HG02588 (cell line): Measurements from ENCODE around the gene TPST1.

ENCODE experiments used
- ATAC-seq: cut with Tn5 transposase; IDR thresholded peaks from one replicate; pipeline ENCODE4 v1.9.1; 2021; ENCODE audit warnings: mild to moderate bottlenecking, moderate library complexity; ENCODE audit not compliant: unreplicated experiment

Gene TPST1

DNA sequence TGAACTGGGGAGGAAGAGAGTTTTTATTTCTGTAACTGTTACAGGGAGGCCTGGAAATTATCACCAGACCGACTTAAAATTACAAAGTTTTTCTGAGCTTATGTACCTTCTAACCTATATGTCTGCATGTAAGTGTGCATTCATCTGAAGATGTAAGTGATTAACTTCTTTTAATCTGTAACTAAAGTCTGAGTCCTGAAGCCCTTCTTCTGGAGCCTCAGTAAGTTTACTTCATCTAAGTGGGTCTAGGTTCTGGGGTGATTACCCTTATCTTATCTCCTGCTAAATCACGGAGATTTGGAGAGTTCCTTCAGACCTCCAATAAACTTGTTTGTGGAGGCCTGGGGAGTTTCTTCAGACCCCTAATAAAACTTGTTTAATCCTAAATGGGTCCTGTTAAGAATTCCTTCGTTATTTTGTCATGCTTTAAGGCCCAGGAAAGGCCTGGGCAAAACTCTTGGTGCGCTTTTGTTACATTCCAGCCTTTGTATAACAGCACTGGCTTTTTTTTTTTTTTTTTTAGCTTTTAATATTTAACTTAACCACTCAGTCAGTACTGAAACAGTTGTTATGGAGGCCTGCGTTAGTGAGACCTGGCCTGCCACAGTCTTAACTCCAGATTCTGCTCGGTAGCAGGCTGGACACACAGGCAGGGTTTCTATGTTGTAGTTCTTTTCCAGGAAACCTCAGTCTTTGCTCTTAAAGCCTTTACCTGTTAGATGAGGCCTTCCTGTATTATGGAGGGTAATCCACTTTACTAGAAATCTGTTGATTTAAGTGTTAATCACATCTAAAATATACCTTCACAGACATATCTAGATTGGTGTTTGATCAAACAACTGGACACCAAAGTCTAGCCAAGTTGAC lies 33.0 kb downstream of the TPST1 start:
- ATAC-seq, result no peak

DNA sequence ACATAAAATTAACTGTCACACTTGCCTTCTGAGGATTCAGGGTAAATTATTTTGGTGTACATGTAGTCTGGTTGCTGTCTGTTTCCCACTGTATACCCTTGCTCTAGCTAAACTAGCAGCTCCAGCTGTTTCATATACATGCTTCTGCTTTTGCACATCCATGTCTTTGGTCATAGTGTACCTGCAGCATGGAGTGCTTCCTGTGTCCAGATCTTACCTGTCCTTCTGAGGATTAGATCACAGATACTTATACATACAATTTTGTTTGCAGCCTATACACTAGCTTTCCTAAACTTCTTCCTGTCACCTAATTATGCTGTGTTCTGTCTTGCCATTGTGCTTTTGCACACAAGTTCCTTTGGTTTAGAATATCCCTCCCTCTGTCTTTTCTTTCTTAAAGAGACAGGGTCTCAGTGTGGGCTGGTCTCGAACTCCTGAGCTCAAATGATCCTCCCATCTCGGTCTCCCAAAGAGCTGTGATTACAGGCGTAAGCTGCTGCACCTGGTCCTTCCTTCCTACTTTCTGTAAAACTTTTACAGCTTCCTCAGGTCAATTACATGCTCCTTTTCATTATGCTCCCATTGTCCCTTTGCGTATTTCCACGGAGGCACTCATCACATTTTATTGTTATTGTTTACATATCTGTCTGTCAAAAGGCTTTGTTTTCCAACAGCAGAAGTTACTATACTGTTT lies 33.8 kb downstream of the TPST1 start:
- ATAC-seq, result no peak

DNA sequence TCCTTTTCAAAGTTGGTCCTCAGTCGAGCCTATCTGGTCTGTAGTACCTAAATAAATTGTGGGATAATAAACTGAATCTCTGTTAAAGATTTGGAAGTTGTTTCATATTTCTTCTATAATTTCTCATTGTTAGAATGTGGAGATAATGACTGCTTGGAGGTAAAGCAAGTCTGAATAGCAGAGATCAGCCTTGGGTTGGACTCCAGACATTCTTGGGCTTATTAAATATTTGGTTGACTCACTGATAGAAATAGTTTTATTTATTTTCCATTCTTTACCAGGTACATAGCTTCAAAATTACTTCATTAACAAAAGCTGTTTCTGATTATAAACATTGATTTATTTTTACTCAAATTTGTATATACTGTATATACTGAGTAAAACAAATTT lies 34.3 kb downstream of the TPST1 start:
- no peak for ATAC-seq

DNA sequence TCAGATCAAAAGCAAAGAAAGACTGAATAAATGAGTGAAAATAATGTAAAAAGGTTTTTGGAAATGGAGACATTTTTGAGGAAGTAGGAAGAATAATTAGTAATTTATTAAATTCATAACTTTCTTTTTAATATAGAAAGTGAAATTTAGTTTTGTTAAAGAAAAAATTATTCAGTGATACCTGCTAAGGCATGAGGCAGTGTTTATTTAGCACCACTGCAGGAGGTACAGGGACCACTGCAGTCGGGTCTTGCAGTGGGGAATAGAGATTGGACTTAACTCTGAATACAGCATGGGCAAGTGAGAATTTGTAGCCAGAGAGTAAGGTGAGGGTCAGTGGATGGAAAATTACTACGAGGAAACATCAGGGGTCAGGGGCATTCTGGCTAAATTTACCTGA lies 39.9 kb downstream of the TPST1 start:
- ATAC-seq, result no peak

DNA sequence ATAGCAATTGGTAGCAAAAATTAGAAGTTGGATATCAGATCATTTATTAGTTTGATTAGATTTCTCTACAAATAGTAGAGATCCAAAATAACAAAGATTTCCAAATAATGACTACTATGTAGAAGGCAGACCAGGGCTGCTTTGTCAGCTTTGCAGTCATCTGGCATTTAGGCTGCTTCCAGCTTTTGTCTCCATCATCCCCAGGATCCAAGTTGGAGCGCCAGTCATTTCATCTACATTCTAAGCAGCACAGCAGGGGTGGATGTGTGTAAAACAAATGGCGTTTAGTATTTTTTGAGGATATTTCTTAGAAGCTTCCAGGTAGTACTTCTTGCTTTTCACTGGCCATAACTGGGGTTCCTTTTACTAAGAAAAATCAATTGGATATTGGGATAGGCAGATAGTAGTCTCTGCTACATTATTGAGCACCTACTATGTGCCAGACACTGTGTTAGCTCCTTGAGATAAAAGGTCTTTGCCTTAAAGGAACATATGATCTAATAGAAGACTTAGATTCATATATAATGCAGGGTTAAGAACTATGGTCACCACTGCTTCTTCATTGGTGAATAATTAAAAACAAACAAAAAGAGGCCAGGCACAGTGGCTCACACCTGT lies 41.5 kb downstream of the TPST1 start:
- no peak for ATAC-seq

DNA sequence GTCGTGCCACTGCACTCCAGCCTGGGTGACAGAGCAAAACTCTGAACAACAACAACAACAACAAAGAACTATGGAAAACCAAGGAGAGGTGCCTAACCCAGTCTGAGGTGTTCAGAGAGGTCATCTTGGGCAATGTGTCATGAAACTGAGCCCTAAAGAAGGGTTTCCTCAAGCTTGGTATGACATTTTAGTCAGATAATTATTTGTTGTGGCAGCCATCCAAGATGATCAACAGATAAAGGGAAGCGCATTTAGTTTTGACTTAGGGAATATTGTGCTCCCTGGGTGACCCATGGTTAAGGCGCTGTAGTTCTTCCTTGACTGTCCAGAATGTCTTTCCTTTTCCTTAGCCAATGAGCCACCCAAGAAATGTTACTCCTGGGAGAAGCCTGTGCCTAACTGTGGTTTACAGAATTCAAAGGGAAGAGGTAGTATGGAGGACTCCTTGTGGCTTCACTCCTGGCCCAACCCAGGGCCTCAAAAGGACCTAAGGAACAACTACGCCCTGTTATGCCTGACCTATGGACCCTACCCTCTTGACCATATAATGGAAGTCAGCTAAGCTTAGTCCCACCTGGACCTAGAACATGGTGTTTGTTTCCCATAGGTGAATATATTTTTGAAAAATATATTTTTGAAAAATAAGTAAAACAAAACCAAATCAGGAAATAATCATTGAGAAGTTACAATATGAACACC lies 42.4 kb downstream of the TPST1 start:
- no peak for ATAC-seq

DNA sequence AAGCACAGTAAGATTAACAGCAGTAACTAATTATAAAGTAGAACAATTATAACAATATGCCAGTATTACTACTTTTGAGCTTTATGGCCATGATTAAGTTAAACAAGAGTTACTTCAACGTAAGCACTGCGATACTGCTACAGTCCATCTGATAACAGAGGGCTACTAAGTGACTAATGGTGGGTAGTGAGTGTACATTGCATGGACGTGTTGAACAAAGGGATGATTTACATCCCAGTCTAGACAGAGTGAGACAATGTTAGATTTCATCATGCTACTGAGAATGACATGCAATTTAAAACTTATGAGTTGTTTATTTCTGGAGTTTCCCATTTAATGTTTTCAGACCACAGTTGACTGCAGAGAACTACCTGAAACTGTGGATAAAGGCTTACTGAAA lies 45.6 kb downstream of the TPST1 start:
- ATAC-seq, result no peak

DNA sequence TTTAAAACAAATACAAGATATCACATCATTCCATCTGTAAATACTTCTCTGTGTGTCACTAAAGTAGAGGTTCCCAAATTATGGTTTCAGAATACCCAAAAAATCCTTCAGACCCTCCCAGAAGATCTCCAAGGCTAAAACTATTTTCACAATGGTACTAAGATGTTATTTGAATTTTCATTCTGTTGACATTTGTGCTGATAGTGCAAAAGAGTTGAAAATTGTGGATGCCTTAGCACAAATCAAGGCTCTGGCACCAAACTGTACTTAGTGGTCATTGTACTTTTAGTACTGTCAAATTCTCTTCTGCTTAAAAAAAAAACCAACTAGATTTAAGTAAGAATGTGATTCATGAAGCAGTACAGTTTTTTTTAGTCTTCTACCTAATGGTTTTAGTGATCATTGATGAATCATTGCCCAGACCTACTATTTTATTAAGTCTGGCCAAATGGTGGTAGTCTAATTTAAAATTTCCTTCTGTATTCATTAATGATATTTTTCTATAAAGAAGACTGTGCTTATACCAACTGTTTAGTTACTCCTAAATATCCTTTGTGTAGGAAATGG lies 50.5 kb downstream of the TPST1 start:
- ATAC-seq, result no peak

DNA sequence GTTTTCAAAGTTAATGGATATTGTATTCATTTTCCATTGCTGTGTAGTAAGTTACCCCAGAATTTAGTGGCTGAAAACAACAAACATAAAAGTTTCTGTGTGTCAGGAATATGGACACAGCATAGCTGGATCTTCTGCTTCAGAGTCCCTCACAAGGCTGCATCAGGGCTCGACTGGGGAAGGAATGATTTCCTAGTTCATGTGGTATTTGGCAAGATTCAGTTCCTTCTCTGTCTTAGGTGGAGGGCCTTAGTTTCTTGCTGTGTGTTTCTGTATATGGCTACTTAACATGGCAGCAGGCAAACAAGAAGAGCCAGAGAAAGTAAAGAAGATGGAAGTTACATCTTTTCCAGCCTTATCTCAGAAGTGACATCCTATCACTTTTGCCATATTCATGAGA lies 51.1 kb downstream of the TPST1 start:
- no peak for ATAC-seq

DNA sequence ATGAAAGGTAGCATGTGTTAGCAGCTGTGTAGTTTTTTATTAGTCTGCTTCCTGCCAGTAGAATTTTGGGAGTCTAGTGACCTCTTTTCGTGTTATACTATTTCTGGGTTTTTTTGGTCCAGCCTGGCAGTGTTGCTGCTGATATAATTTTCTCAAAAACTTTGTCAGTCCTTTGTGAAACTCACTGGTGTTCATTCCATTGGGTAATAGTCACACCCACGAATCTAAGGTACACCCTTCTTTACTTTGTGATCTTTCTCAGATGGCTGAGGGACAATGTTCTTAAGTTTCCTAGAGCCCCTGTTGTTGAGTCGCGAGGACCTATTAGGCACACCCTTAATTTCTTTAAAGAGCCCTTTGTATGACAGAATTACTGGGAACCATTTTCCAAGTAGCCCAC lies 52.3 kb downstream of the TPST1 start:
- no peak for ATAC-seq

DNA sequence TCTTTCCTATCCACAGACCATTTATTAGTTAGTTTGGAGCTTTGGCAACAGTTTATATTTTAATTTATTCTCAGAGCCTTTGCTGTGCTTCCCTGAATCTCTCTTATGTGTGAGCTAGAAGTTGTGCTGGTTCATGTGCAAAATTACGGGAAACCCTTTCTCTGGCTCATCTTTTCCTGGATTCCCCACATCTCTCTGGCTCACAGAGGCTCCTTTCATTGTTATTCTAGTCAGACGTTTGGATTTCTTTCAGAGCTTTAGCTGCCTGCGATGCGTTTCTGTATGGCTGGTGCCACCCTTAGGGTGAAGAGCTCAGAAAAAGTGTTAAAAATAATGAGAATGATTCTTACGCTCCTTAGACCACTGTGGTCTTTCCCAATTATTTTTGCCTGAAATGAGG lies 53.3 kb downstream of the TPST1 start:
- no peak for ATAC-seq

DNA sequence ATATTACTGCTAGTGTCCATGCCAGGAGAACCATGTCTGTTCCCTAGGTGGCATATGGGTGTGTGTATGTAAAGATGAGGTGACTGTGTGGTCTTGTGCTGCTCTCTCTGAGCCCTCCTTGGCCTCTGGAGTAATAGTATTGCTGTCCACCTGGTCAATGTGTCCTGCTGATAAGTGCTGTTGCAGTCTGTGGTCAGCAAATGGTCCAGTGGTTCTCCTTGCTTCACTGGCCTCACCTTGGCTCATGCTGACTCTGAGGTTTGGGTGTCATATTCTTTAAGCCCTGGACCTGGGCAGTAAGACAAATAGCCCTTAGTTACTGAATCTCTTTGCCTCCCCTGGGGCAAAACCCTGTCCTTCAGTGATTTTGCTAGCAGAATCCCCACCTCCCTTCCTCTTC lies 56.8 kb downstream of the TPST1 start:
- no peak for ATAC-seq

DNA sequence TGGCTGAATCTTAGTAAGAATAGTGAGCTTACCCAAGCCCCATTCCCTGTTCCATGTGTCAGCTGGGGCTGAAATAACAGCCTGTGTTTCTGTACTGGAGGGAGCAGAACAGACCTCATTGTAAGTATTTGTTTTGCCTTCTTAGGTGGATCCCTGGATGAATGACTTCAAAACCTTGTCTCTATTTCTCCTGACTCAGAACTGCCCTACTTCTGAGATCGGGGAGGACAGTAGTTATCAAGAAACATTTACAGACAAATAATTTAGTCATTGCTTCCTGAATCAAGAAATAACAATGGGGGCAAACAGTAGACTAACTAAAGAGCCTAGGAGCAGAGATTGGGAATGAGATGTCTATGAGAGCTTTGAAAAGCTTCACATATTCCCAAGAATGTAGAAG lies 58.8 kb downstream of the TPST1 start:
- ATAC-seq, result no peak

DNA sequence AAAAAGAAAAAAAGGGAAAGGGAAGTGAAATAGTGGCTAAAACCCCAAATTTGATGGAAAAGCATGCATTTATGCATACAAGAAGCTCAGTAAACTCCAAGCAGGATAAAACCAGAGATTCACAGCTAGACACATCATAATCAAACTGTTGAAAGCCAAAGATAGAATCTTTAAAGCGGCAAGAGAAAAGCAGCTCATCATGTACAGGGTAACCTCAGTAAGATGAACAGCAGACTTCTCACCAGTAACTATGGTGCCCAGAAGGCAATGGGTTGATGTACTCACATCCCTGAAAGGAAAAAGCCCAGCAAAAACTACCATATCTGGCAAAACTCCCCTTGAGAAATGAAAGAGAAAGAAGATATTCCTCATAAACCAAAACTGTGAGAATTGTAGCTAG lies 60.4 kb downstream of the TPST1 start:
- ATAC-seq, result no peak

DNA sequence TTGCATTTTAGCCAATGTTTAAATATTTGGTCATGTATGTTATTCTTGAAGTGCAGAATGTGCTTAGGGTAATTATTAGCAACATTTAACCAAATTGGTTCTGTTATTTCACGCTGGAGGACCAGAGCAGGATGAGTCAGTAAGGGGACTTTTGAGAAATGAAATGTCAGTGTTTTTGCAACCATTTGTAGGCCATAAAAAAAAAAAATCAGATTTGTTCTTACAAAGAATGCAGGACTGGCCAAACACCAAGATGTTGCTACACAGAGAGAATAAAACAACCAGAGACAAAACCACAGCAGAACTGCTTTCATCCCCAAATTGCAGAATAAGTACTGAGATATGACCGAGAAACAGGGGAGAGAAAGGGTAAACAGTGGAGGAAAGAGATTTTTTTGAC lies 62.1 kb downstream of the TPST1 start:
- no peak for ATAC-seq

DNA sequence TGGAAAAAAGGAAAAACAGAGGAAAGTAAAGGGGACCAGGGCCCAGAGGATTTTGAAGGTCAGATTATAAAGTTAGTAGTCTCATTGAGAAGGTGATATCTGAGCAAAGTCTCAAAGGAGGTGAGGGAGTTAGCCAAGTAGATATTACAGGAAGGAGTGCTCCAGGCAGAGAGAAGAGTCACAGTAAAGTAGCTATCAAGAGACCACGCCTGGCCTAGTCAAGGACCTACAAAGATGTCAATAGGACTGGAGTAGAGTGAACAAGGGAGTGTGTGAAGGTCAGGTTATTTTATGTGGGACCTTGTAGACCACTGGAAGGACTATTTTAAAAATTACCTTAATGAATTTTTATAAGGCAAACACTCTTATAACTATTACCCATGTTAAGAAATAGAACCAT lies 64.8 kb downstream of the TPST1 start:
- ATAC-seq, result no peak

DNA sequence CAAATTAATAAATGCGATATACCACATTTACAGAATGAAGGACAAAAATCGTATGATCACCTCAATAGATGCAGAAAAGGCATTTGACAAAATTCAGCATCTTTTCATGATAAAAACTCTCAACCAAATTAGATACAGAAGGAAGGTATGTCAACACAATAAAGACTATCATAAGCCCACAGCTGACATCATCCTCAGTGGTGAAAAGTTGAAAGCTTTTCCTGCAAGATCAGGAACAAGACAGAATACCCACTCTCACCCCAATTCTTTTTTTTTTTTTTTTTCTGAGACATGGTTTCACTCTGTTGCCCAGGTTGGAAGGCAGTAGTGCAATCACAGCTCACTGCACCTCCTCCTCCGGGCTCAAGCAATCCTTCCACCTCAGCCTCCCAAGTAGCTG lies 67.2 kb downstream of the TPST1 start:
- no peak for ATAC-seq

DNA sequence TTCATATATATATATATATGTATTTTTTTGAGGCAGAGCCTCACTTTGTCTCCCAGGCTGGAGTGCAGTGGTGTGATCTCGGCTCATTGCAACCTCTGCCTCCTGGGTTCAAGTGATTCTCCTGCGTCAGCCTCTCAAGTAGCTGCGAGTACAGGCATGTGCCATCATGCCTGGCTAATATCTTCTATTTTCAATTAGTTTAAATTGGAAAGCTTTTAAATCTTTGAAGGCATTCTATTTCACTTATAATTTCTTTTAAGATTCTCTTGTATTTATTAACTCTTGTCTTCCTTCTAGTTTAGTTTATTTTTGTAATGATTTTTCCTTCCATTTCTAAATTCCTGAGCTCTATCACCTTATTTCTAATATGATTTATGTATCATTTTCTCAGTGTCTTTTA lies 71.2 kb downstream of the TPST1 start:
- no peak for ATAC-seq

DNA sequence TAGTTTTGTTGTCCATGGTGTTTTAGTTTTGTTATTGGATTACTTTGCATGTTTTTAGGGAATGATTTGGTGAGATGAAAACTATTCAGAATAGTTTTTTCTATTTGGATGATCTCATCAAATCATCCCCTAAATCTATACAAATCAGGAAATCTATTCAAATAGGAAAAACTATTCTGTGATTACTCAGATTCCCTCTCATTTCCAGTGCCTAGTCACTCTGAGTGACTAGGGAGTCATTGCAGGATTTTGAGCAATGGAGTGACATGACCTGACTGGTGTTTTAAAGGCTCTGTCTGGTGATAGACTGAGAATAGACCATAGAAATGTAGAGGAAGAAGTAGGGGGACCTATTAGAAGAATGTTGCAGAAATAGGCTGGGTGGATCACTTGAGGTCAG lies 72.4 kb downstream of the TPST1 start:
- ATAC-seq, result no peak

DNA sequence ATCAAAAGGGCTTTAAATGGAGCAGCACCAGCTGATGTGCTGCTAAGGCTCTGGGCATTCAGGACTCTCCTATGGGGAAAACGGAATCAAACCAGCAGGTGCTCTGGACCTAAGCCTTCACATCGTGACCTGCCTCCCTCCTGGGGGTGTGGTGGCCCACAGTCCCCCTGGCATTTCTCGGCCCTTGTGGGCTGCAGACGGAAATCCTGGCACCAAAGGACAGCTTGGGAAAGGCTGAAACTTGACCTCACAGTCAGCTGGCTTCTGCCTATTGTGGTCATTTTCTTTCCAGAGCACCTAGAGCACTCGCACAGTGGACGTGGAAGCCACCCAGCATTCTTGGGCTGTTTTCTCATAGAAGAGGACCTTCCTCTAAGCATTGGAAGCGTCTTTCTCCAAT lies 74.8 kb downstream of the TPST1 start:
- ATAC-seq, result no peak
